ENCODE results near the gene PPP1R16B. TPM values are rescaled to one million over a fixed set of nuclear protein-coding genes. Genes with fewer than 3 reads are reported as not detected.

Gene PPP1R16B
- total and polyA plus RNA-seq, 10 of the 15 experiments (the other 5 are each of a cell fraction or from before 2014, with no cell fraction given), result 13.4 to 90.2 (median 66.7) TPM

- no peak for TF ChIP-seq EGR1 (IDR thresholded peaks at IDR 0.05; ENCODE audit: borderline replicate concordance in 1 of 2, low read depth in 2 of 2, low read length in 2 of 2)
- no peak for TF ChIP-seq MLLT1 (IDR thresholded peaks at IDR 0.05)
- no peak for TF ChIP-seq POLR2AphosphoS2 (IDR thresholded peaks at IDR 0.05; ENCODE audit: low read depth, low read length)
- TF ChIP-seq MTA3 (IDR thresholded peaks at IDR 0.05; ENCODE audit: borderline replicate concordance, low read length), result no peak
- no peak for TF ChIP-seq ZNF687 (IDR thresholded peaks at IDR 0.05)
Measured at GRCh38 chr20:38885357-38885756, 79.9 kb downstream of the PPP1R16B start (continued).

All from GM12878 (cell line).